ENCODE data around the gene NUDCD3. TPM values are rescaled to one million over a fixed set of nuclear protein-coding genes. Genes with fewer than 3 reads are reported as not detected.

The NUDCD3 gene
- total RNA-seq, 4 donors from 2014 or later, result 28.5 to 115 (median 52.6) TPM

DNA sequence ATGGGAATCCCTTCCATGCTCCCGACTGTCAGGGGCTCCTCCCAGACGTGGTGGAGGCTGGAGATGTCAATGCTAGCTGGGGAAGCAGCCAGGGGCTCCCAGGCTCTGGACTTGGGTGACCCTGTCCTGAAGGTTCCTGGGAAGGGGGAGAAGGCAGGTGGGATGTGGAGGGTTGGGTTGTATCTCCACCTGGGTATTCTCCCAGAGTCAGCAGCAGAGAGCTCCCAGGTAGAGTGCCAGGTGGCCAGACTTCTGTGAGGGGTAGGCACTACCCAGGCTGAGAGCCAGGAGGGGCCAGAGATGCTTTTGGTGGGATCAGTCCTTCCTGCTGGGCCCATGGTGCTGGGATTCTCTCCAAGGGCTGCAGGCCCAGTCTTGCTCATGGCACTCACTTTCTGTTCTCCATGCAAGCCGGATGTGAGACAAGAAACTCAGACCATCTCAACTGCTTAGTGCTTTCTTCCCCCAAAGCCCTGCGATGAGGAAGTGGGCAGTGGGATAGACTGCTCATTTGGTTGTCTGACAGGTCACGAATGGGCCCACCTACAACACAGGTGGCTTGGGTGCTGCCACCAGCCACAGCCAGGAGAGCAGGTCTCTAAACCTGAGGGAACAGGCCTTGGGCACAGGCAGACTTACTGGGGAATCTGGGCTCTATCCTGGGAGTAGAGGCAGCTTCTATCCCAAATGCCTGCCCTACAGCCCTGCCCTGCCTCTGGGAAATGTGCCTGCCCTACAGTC lies 112.6 kb downstream of the NUDCD3 start:
- H3K4me1 ChIP-seq, result no peaks in the 10 kb centered on the region
- H3K36me3 ChIP-seq, result no peaks in the 10 kb centered on the region
- no peak for TF ChIP-seq POLR2A (IDR thresholded peaks at IDR 0.05)
- TF ChIP-seq, protein P1, sequence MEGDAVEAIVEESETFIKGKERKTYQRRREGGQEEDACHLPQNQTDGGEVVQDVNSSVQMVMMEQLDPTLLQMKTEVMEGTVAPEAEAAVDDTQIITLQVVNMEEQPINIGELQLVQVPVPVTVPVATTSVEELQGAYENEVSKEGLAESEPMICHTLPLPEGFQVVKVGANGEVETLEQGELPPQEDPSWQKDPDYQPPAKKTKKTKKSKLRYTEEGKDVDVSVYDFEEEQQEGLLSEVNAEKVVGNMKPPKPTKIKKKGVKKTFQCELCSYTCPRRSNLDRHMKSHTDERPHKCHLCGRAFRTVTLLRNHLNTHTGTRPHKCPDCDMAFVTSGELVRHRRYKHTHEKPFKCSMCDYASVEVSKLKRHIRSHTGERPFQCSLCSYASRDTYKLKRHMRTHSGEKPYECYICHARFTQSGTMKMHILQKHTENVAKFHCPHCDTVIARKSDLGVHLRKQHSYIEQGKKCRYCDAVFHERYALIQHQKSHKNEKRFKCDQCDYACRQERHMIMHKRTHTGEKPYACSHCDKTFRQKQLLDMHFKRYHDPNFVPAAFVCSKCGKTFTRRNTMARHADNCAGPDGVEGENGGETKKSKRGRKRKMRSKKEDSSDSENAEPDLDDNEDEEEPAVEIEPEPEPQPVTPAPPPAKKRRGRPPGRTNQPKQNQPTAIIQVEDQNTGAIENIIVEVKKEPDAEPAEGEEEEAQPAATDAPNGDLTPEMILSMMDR (IDR thresholded peaks at IDR 0.05), result no peak
- H3K27me3 ChIP-seq, result no peaks in the 10 kb centered on the region
- intact Hi-C loops (cut with DNase I; ENCODE audit: low total_unique reads), result no loop called here
- no peaks in the 10 kb centered on the region for H3K9me3 ChIP-seq
- no peak for DNase-seq
- no peak overlapping the region for H3K27ac ChIP-seq
- H3K4me3 ChIP-seq, result no peak overlapping the region

DNA sequence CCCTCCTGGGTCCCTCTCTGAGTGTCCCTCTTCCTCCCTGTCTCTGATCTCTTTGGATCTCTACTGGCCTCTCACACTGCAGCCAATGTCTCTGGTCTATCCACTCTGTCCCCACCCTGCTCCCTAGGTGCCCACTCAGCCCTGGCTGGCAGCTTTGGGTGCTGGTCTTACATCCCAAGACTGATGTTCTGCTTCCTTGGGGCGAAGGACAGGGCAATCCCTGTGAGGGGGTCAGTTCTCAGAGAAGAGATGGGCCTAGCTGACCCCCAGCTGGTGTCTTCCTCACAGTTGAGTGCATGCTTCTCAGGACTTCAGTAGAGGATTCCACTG lies 113.4 kb downstream of the NUDCD3 start:
- H3K9me3 ChIP-seq, result no peaks in the 10 kb centered on the region
- H3K27ac ChIP-seq, result no peak overlapping the region
- no peaks in the 10 kb centered on the region for H3K4me1 ChIP-seq
- DNase-seq, result no peak
- intact Hi-C loops (cut with DNase I; ENCODE audit: low total_unique reads), result no loop called here
- no peak overlapping the region for H3K4me3 ChIP-seq
- H3K36me3 ChIP-seq, result no peaks in the 10 kb centered on the region
- H3K27me3 ChIP-seq, result no peaks in the 10 kb centered on the region
- TF ChIP-seq, protein P1 (IDR thresholded peaks at IDR 0.05), result no peak
- no peak for TF ChIP-seq POLR2A (IDR thresholded peaks at IDR 0.05)

DNA sequence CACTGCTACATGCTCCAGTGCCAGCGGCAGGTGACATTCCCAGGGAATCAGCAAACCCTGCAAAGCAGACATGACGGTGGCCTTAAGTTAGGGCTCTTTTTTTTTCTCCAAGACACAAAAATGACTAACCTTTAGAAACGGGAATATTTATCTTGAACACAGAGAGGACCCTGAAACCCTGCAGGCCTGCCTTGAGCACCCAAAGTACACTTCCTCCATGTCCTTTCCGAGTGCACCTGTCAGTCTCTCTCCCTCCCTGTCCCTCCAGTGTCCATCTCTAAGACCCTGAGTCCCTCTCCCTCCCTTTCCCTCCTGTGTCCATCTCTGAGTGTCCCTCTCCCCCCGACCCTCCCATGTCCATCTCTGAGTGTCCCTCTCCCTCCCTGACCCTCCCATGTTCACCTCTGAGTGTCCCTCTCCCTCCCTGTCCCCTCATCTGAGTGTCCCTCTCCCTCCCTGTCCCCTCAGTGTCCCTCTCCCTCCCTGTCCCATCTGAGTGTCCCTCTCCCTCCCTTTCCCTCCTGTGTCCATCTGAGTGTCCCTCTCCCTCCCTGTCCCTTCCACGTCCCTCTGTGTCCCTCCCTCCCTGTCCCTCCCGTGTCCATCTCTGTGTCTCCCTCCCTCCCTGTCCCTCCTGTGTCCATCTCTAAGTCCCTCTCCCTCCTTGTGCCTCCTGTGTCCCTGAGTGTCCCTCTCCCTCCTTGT lies 113.9 kb downstream of the NUDCD3 start:
- TF ChIP-seq, protein P1 (IDR thresholded peaks at IDR 0.05), result no peak
- no peak for TF ChIP-seq POLR2A (IDR thresholded peaks at IDR 0.05)
- no peak for DNase-seq
- Histone ChIP-seq H3K4me1 (no peaks in the 10 kb centered on the region), H3K27ac (no peak overlapping the region), H3K4me3 (no peak overlapping the region), H3K36me3 (no peaks in the 10 kb centered on the region), H3K9me3 (no peaks in the 10 kb centered on the region), H3K27me3 (no peaks in the 10 kb centered on the region)
- intact Hi-C loops (cut with DNase I; ENCODE audit: low total_unique reads), result no loop called here

DNA sequence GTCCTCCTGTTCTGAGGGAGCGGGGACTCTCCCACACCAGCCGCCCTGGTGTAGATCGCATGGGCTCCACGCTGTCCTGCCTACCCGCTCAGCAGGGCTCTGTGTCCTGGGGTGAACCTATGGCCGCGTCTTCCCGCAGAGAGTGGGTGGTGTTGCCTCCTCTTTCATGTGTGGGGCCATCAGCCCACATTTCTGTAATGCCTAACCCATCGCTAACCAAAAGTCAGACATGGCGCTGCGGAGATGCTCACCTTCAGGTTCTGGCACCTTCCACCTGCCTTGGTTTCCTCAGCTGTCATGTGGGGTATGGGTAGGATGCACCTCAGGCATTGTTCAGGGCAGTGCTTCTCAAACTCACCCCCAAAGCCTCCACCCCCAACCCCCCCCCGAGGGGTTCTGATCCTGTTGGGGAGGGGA lies 114.5 kb downstream of the NUDCD3 start:
- no peak for DNase-seq

More for the DNA sequence above, 114.5 kb downstream of the NUDCD3 start:
- no peaks in the 10 kb centered on the region for H3K27me3 ChIP-seq
- no peak overlapping the region for H3K4me3 ChIP-seq
- H3K4me1 ChIP-seq, result no peaks in the 10 kb centered on the region
- H3K9me3 ChIP-seq, result no peaks in the 10 kb centered on the region
- intact Hi-C loops (cut with DNase I; ENCODE audit: low total_unique reads), result no loop called here
- no peak overlapping the region for H3K27ac ChIP-seq
- TF ChIP-seq, protein P1 (IDR thresholded peaks at IDR 0.05), result no peak
- TF ChIP-seq POLR2A (IDR thresholded peaks at IDR 0.05), result no peak
- no peaks in the 10 kb centered on the region for H3K36me3 ChIP-seq

Measured in uterus (tissue), 4 donors.